HCT116 (cell line): ENCODE measurements around the gene GOLGA3. TPM values are rescaled to one million over a fixed set of nuclear protein-coding genes. Genes with fewer than 3 reads are reported as not detected.
A peak's percentile ranks its signal among the peaks of the same experiment; 100 is the strongest.

Experiments
- ATAC-seq: fragments of 200-7000 bp; cut with Tn5 transposase; 2 replicates; pipeline ENCODE4 v1.9.1; 2020; ENCODE audit warnings: mild to moderate bottlenecking, moderate library complexity
- BruUV-seq: library from RNA; stranded (reverse); fragments of 400-500 nt; replicated peaks from 2 replicates; lab custom pipeline; 2021; lab: Mats Ljungman, UMichigan
- CTCF ChIA-PET: fragments of 300-600 bp; sonication (Branson Sonifier 250); formaldehyde crosslinking; loops from one replicate; lab custom pipeline; 2021; ENCODE audit warnings: antibody characterized with exemption; lab: Charles Lee
- POLR2A ChIA-PET: fragments of 300-600, 350-600 bp; sonication (Branson Sonifier 250); formaldehyde crosslinking; loops from one replicate; lab custom pipeline; 2021; ENCODE audit warnings: antibody characterized with exemption; lab: Charles Lee
- RAD21 ChIA-PET, 2 experiments: fragments of 300-600 bp; sonication (Branson Sonifier 250); formaldehyde crosslinking; loops; one replicate each; lab custom pipeline; 2023; ENCODE audit warnings: low total read pairs in 2 of 2; ENCODE audit not compliant: uncharacterized antibody in 2 of 2, unreplicated experiment in 2 of 2, low non-redundant PET in 1 of 2; lab: Charles Lee
- DNase-seq: peaks from one replicate; pipeline ENCODE4 v3.0.0-alpha.2; 2010; ENCODE audit warnings: low read depth, low spot score
- H2AFZ ChIP-seq: fragments of 200-600 bp; shearing (Covaris generic), sonication (generic); 2 replicates; pipeline ENCODE4 v1.6.1; 2017; ENCODE audit warnings: low read depth, mixed run types, mixed read lengths, antibody characterized with exemption, low read length; ENCODE audit not compliant: poor library complexity, severe bottlenecking
- H3K27ac ChIP-seq: 2 replicates; pipeline ENCODE4 v1.5.1; 2012; ENCODE audit warnings: low read depth, low read length
- H3K27me3 ChIP-seq: fragments of 200-600 bp; sonication (generic); 2 replicates; pipeline ENCODE4 v1.6.1; 2016; ENCODE audit warnings: mixed run types, low read length, mixed read lengths; ENCODE audit not compliant: insufficient read depth
- H3K36me3 ChIP-seq, 2 experiments: fragments of 200-500 bp in 1 of 2; fragments of 200-600 bp in 1 of 2; sonication (Bioruptor generic) in 1 of 2; sonication (generic) in 1 of 2; 2 replicates each; pipeline versions ENCODE4 v1.5.1 to v1.6.1; 2014 to 2016; ENCODE audit warnings: low read length in 2 of 2, inconsistent platforms in 1 of 2, mixed read lengths in 1 of 2, mixed run types in 1 of 2; ENCODE audit not compliant: insufficient read depth in 2 of 2, control insufficient read depth in 1 of 2
- H3K4me1 ChIP-seq, 2 experiments: fragments of 200-600 bp in 1 of 2; sonication (generic) in 1 of 2; 2 replicates each; pipeline versions ENCODE4 v1.5.1 to v1.6.1; 2012 to 2017; ENCODE audit warnings: low read length in 2 of 2, inconsistent platforms in 1 of 2, mild to moderate bottlenecking in 1 of 2, mixed read lengths in 1 of 2, mixed run types in 1 of 2, moderate library complexity in 1 of 2; ENCODE audit not compliant: insufficient read depth in 2 of 2, control insufficient read depth in 1 of 2
- H3K4me2 ChIP-seq: fragments of 200-600 bp; sonication (generic); 2 replicates; pipeline ENCODE4 v1.6.1; 2017; ENCODE audit warnings: mixed run types, low read length, mixed read lengths
- H3K4me3 ChIP-seq, 2 experiments: fragments of 200-600 bp in 1 of 2; sonication (generic) in 1 of 2; replicated peaks in 1 of 2; 2 replicates each; pipeline ENCODE4 v1.5.1; 2011 to 2016; ENCODE audit warnings: low read length in 2 of 2, control low read depth in 1 of 2, low read depth in 1 of 2, mild to moderate bottlenecking in 1 of 2, mixed read lengths in 1 of 2, mixed run types in 1 of 2
- H3K79me2 ChIP-seq: fragments of 200-600 bp; sonication (generic); 2 replicates; pipeline ENCODE4 v1.6.1; 2017; ENCODE audit warnings: mild to moderate bottlenecking, mixed run types, low read length, moderate library complexity, mixed read lengths; ENCODE audit not compliant: insufficient read depth
- H3K9ac ChIP-seq: fragments of 200-600 bp; sonication (generic); 2 replicates; pipeline ENCODE4 v1.6.1; 2016; ENCODE audit warnings: low read length, mixed read lengths
- H3K9me2 ChIP-seq: fragments of 200-600 bp; sonication (generic), shearing (Covaris generic); 2 replicates; pipeline ENCODE4 v1.6.1; 2017; ENCODE audit warnings: mixed run types, mild to moderate bottlenecking, moderate library complexity; ENCODE audit not compliant: insufficient read depth
- H3K9me3 ChIP-seq, 2 experiments: fragments of 200-500 bp in 1 of 2; fragments of 200-600 bp in 1 of 2; sonication (Bioruptor generic) in 1 of 2; sonication (generic) in 1 of 2; 2 replicates each; pipeline ENCODE4 v1.6.1; 2014 to 2017; ENCODE audit warnings: low read length in 2 of 2, mixed read lengths in 2 of 2, inconsistent platforms in 1 of 2, low read depth in 1 of 2, mild to moderate bottlenecking in 1 of 2, mixed run types in 1 of 2, moderate library complexity in 1 of 2; ENCODE audit not compliant: control insufficient read depth in 1 of 2, insufficient read depth in 1 of 2
- H4K20me1 ChIP-seq: fragments of 200-600 bp; sonication (generic), shearing (Covaris generic); 2 replicates; pipeline ENCODE4 v1.6.1; 2017; ENCODE audit warnings: mixed run types, mild to moderate bottlenecking, moderate library complexity; ENCODE audit not compliant: insufficient read depth
- CBX3 ChIP-seq: IDR thresholded peaks from 2 replicates; pipeline ENCODE4 v1.6.1; 2012; ENCODE audit warnings: low read depth
- EGR1 ChIP-seq: IDR thresholded peaks from 2 replicates; pipeline ENCODE4 v1.6.1; 2012; ENCODE audit warnings: low read depth
- ELF1 ChIP-seq: IDR thresholded peaks from 2 replicates; pipeline ENCODE4 v1.6.1; 2012; ENCODE audit warnings: low read depth, borderline replicate concordance
- EZH2phosphoT487 ChIP-seq: fragments of 200-600 bp; IDR thresholded peaks from 2 replicates; pipeline ENCODE4 v1.6.1; 2018; ENCODE audit warnings: antibody characterized with exemption, borderline replicate concordance
- POLR2A ChIP-seq: IDR thresholded peaks from 2 replicates; pipeline ENCODE4 v1.7.0; 2011; ENCODE audit warnings: borderline replicate concordance; ENCODE audit not compliant: insufficient read depth, insufficient read length; ENCODE audit errors: extremely low read depth
- POLR2AphosphoS5 ChIP-seq: IDR thresholded peaks from 2 replicates; pipeline ENCODE4 v1.6.1; 2011; ENCODE audit warnings: mild to moderate bottlenecking, low read depth, low read length, moderate library complexity
- SIN3A ChIP-seq: IDR thresholded peaks from 2 replicates; pipeline ENCODE4 v1.6.1; 2012; ENCODE audit warnings: low read depth
- SRF ChIP-seq: IDR thresholded peaks from 2 replicates; pipeline ENCODE4 v1.6.1; 2012; ENCODE audit warnings: low read depth
- TCF7L2 ChIP-seq: IDR thresholded peaks from 2 replicates; pipeline ENCODE4 v1.7.0; 2011; ENCODE audit warnings: borderline replicate concordance, inconsistent platforms; ENCODE audit not compliant: insufficient read depth, insufficient read length; ENCODE audit errors: extremely low read depth
- YY1 ChIP-seq: IDR thresholded peaks from 2 replicates; pipeline ENCODE4 v1.6.1; 2011; ENCODE audit warnings: low read length, low read depth, moderate library complexity, mild to moderate bottlenecking; ENCODE audit not compliant: insufficient replicate concordance; ENCODE audit errors: extremely low read depth
- ZFX ChIP-seq: fragments of 450-650 bp; IDR thresholded peaks from 2 replicates; pipeline ENCODE4 v1.6.1; 2017
- intact Hi-C: fragments of 100-400 bp; cut with micrococcal nuclease; formaldehyde crosslinking; loops from 2 replicates; pipeline ENCODE4 v1.10.0; 2022
- total RNA-seq: library from RNA; stranded (reverse); gene quantifications from one replicate; pipeline ENCODE4 v1.2.1, GENCODE V29; 2021; ENCODE audit not compliant: unreplicated experiment
- TF ChIP-seq, protein P1 (sequence below): IDR thresholded peaks from 2 replicates; pipeline ENCODE4 v1.6.1; 2012

The GOLGA3 gene
- total RNA-seq, 1 experiment from 2014 or later = 35.1 TPM

DNA sequence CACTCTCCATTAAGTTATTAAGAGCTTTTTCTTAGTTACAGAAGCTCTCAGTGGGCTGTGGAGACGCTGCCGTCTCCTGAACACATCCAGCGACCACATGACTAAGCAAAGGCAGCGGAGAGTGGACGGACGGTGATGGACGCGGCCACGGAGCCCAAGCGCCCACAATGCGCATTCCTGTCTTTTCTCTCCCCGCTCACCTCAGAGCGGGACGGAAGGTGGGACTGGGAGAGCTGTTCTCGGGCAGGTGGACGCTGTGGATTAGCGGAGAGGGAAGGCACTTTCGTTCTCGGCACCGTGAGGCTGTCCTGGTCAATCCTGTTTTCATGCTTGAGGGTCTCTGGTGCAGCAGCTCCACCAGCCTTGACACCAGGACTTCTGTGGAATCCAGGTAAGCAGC is 64.4 kb downstream of the GOLGA3 start:
- H3K36me3 ChIP-seq = no peaks in the 10 kb centered on the region
- H3K79me2 ChIP-seq = peaks cover 26% of the 10 kb centered on the region
- DNase-seq = no peak
- intact Hi-C loops = loop anchor here (10.0 kb wide), 1 partner anchor 61 kb away; the partner anchor contains the start of gene GOLGA3
- H3K9me3 ChIP-seq = no peaks in the 10 kb centered on the region
- POLR2A ChIA-PET = no interaction called here
- H3K27ac ChIP-seq = no peak overlapping the region
- H3K27me3 ChIP-seq = no peaks in the 10 kb centered on the region
- H3K9ac ChIP-seq = no peak overlapping the region
- H4K20me1 ChIP-seq = peaks cover 6% of the 10 kb centered on the region; the same call in 1 of the 2 replicates
- no TSS peak for BruUV-seq
- ATAC-seq = no peak
- TF ChIP-seq TCF7L2 = no peak
- no peak for TF ChIP-seq SRF
- TF ChIP-seq, all 23 proteins: peak for 0
- H3K4me3 ChIP-seq = no peak overlapping the region
- RAD21 ChIA-PET = no interaction called here
- peaks cover 11 to 24% of the 10 kb centered on the region in 2 experiments for H3K4me1 ChIP-seq
- no peak overlapping the region for H2AFZ ChIP-seq
- CTCF ChIA-PET = no interaction called here
- no peaks in the 10 kb centered on the region for H3K9me2 ChIP-seq
- H3K4me2 ChIP-seq = no peak overlapping the region

DNA sequence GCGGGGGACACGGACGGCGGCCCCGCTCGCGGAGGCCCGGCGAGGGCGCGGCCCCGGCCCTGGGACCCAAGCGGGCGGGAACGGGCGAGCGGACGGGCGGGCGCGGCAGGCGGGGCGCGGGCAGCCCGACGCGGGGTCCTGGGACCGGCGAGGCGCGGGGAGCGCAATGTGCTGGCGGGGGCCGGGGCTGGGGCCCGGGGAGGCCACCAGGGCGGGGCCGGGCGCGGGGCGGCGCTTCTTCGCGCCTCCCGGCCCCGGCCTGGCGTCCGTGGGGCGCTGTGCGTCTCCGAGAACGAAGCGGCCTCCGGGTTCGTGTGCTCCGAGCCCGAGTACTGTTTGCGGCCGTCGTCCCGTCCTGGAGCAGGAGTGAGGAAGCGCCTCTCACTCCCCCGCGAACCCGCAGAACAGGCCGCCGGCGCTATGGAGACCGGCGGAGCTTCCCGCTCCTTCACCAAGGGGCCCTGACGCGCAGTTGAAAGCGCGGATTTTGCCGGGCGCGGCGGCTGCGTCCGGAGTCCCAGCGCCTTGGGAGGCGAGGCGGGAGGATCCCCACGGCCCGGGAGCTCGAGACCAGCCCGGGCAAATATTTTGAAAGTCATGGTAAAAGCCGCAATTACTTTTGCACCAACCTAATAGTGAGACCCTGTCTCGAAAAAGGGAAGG is 66.6 kb downstream of the GOLGA3 start:
- Histone ChIP-seq H3K4me2 (peak overlapping the region; percentile 94), H3K9me2 (no peaks in the 10 kb centered on the region), H3K79me2 (peaks cover 48% of the 10 kb centered on the region), H3K27ac (peak overlapping the region; percentile 99), H3K4me1 (peaks cover 8 to 13% of the 10 kb centered on the region in 2 experiments), H3K27me3 (no peaks in the 10 kb centered on the region), H3K9me3 (no peaks in the 10 kb centered on the region), H2AFZ (no peak overlapping the region), H3K9ac (peak overlapping the region; percentile 90), H3K4me3 (peak overlapping the region; percentile 66 to 88), H4K20me1 (peaks cover 6% of the 10 kb centered on the region; the same call in 1 of the 2 replicates), H3K36me3 (peaks cover 0 to 16% of the 10 kb centered on the region in 2 experiments; a peak in 1 of 4 replicates)
- POLR2A ChIA-PET = interaction anchor here (0.7 kb wide), 1 partner anchor 31 kb away, joined by 3 read pairs; no protein-coding TSS in a partner anchor
- intact Hi-C loops = loop anchor here (10.0 kb wide), 1 partner anchor 63 kb away; the partner anchor contains the start of gene GOLGA3
- ATAC-seq (peak; percentile 94), DNase-seq (peak; percentile 48)
- CTCF ChIA-PET = no interaction called here
- RAD21 ChIA-PET = no interaction called here
- TF ChIP-seq POLR2A (peak; percentile 72), YY1 (no peak), ZFX (no peak; the same call in 1 of the 2 replicates), CBX3 (0 out of 2 replicates have a peak, but pooled peaks have one; percentile 38), EZH2phosphoT487 (no peak), POLR2AphosphoS5 (peak; percentile 86), SIN3A (peak; percentile 46; the same call in 1 of the 2 replicates), EGR1 (no peak), ELF1 (no peak)
- TF ChIP-seq, protein P1, sequence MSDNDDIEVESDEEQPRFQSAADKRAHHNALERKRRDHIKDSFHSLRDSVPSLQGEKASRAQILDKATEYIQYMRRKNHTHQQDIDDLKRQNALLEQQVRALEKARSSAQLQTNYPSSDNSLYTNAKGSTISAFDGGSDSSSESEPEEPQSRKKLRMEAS = no peak; the same call in none of the 2 replicates
- no TSS peak for BruUV-seq
